Trophoblast cell (in vitro differentiated cells and primary cell): Measurements from ENCODE around the gene PDIA5.

Experiments
- DNase-seq, 2 donors: peaks; one replicate each; pipeline ENCODE4 v3.0.0-alpha.2; 2016
- H2AFZ ChIP-seq: 2 replicates; pipeline ENCODE4 v1.6.1; 2013; ENCODE audit warnings: low read length, moderate library complexity, mild to moderate bottlenecking; ENCODE audit not compliant: insufficient read depth, poor library complexity
- H2AK5ac ChIP-seq: 2 replicates; pipeline ENCODE4 v1.6.1; 2013; ENCODE audit warnings: mild to moderate bottlenecking, low read length
- H2BK120ac ChIP-seq: 2 replicates; pipeline ENCODE4 v1.6.1; 2013; ENCODE audit warnings: low read length, mild to moderate bottlenecking, moderate library complexity; ENCODE audit not compliant: insufficient read depth, poor library complexity
- H2BK12ac ChIP-seq: 2 replicates; pipeline ENCODE4 v1.6.1; 2013; ENCODE audit warnings: mild to moderate bottlenecking, low read length, moderate library complexity
- H2BK5ac ChIP-seq: 2 replicates; pipeline ENCODE4 v1.6.1; 2013; ENCODE audit warnings: low read length, low read depth, moderate library complexity, mild to moderate bottlenecking; ENCODE audit not compliant: poor library complexity
- H3K14ac ChIP-seq: 2 replicates; pipeline ENCODE4 v1.6.1; 2013; ENCODE audit warnings: mild to moderate bottlenecking, low read length
- H3K18ac ChIP-seq: 2 replicates; pipeline ENCODE4 v1.6.1; 2013; ENCODE audit warnings: mild to moderate bottlenecking, low read length
- H3K23ac ChIP-seq: 2 replicates; pipeline ENCODE4 v1.6.1; 2013; ENCODE audit warnings: low read length
- H3K27ac ChIP-seq: 2 replicates; pipeline ENCODE4 v1.5.1; 2013; ENCODE audit warnings: low read depth, mild to moderate bottlenecking, inconsistent platforms, low read length, moderate library complexity
- H3K27me3 ChIP-seq: 2 replicates; pipeline ENCODE4 v1.6.1; 2013; ENCODE audit warnings: inconsistent platforms, mild to moderate bottlenecking, low read length, moderate library complexity; ENCODE audit not compliant: insufficient read depth
- H3K36me3 ChIP-seq, 2 experiments: 1 replicate in 1 of 2; 2 replicates in 1 of 2; pipeline ENCODE4 v1.6.1; 2013; ENCODE audit warnings: low read length in 2 of 2, mild to moderate bottlenecking in 2 of 2, moderate library complexity in 1 of 2; ENCODE audit not compliant: insufficient read depth in 2 of 2, control insufficient read depth in 1 of 2
- H3K4ac ChIP-seq: 2 replicates; pipeline ENCODE4 v1.6.1; 2013; ENCODE audit warnings: low read depth, mild to moderate bottlenecking, low read length, moderate library complexity
- H3K4me1 ChIP-seq, 2 experiments: 1 replicate in 1 of 2; 2 replicates in 1 of 2; pipeline ENCODE4 v1.6.1; 2013; ENCODE audit warnings: low read length in 2 of 2, mild to moderate bottlenecking in 2 of 2, moderate library complexity in 1 of 2; ENCODE audit not compliant: insufficient read depth in 2 of 2, control insufficient read depth in 1 of 2
- H3K4me2 ChIP-seq: 2 replicates; pipeline ENCODE4 v1.6.1; 2013; ENCODE audit warnings: inconsistent platforms, mild to moderate bottlenecking, low read length, moderate library complexity
- H3K4me3 ChIP-seq: 2 replicates; pipeline ENCODE4 v1.5.1; 2013; ENCODE audit warnings: mild to moderate bottlenecking, low read depth, low read length, inconsistent platforms
- H3K79me1 ChIP-seq: one replicate; pipeline ENCODE4 v1.6.1; 2013; ENCODE audit warnings: low read length
- H3K79me2 ChIP-seq: 2 replicates; pipeline ENCODE4 v1.6.1; 2013; ENCODE audit warnings: low read length, mild to moderate bottlenecking; ENCODE audit not compliant: control insufficient read depth, insufficient read depth, poor library complexity
- H3K9ac ChIP-seq: 2 replicates; pipeline ENCODE4 v1.6.1; 2013; ENCODE audit warnings: mild to moderate bottlenecking, low read length
- H3K9me3 ChIP-seq: 2 replicates; pipeline ENCODE4 v1.6.1; 2013; ENCODE audit warnings: low read depth, mild to moderate bottlenecking, control low read depth, inconsistent platforms, low read length; ENCODE audit not compliant: insufficient read depth
- H4K12ac ChIP-seq: 2 replicates; pipeline ENCODE4 v1.6.1; 2013; ENCODE audit warnings: low read depth, mild to moderate bottlenecking, low read length, moderate library complexity
- H4K8ac ChIP-seq: 2 replicates; pipeline ENCODE4 v1.6.1; 2013; ENCODE audit warnings: low read depth, mild to moderate bottlenecking, low read length, moderate library complexity
- H4K91ac ChIP-seq: one replicate; pipeline ENCODE4 v1.6.1; 2013; ENCODE audit warnings: low read depth, mild to moderate bottlenecking, low read length, moderate library complexity
- WGBS: extraction: QIAGEN DNeasy Blood & Tissue Kit; methylation state at CpG from one replicate; pipeline ENCODE4 v1.1.7; 2013; ENCODE audit warnings: missing lambda C conversion rate; ENCODE audit not compliant: insufficient read length, insufficient coverage; ENCODE audit errors: extremely low coverage; 5-methylcytosine and 5-hydroxymethylcytosine counted together

The PDIA5 gene

DNA sequence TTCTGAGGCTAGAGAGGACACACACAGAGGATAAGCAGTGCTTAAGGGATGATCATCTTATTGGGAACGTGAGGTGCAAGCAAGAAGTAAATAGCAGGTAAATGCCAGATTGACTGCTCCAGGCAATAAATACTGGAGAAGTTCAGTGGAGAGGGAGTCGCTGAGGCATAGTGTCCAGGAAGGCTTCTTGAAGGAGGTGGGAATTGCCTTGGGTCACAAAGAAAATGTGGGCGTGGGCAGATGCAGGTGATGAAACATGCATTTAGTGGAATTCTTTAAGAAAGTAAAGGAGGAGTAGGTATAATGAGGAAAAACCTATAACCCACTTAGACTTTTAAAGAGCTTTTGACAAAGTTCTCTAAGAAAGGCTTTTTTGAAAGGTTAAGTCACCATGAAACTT, 31.8 kb upstream of the PDIA5 start:
- H3K36me3 ChIP-seq = no peaks in the 10 kb centered on the region
- no peak overlapping the region for H2AK5ac ChIP-seq
- no peak overlapping the region for H2BK120ac ChIP-seq
- no peak overlapping the region for H3K4me2 ChIP-seq
- no peak overlapping the region for H2BK5ac ChIP-seq
- H3K9ac ChIP-seq = no peak overlapping the region
- H4K12ac ChIP-seq = no peak overlapping the region
- no peak overlapping the region for H3K27ac ChIP-seq
- no peak overlapping the region for H3K4me3 ChIP-seq
- no CpG with 5 or more reads among the region's 3 CpGs for WGBS
- no peaks in the 10 kb centered on the region for H3K79me2 ChIP-seq
- DNase-seq = peak; percentile 76 to 86
- peaks cover 10% of the 10 kb centered on the region for H3K79me1 ChIP-seq
- no peaks in the 10 kb centered on the region for H3K27me3 ChIP-seq
- H4K91ac ChIP-seq = no peak overlapping the region
- H3K14ac ChIP-seq = no peak overlapping the region
- H2BK12ac ChIP-seq = no peak overlapping the region
- H3K18ac ChIP-seq = no peak overlapping the region
- H3K4ac ChIP-seq = no peak overlapping the region
- peaks cover 5 to 7% of the 10 kb centered on the region in 2 experiments for H3K4me1 ChIP-seq
- no peak overlapping the region for H2AFZ ChIP-seq
- no peak overlapping the region for H4K8ac ChIP-seq
- no peak overlapping the region for H3K23ac ChIP-seq
- no peaks in the 10 kb centered on the region for H3K9me3 ChIP-seq

DNA sequence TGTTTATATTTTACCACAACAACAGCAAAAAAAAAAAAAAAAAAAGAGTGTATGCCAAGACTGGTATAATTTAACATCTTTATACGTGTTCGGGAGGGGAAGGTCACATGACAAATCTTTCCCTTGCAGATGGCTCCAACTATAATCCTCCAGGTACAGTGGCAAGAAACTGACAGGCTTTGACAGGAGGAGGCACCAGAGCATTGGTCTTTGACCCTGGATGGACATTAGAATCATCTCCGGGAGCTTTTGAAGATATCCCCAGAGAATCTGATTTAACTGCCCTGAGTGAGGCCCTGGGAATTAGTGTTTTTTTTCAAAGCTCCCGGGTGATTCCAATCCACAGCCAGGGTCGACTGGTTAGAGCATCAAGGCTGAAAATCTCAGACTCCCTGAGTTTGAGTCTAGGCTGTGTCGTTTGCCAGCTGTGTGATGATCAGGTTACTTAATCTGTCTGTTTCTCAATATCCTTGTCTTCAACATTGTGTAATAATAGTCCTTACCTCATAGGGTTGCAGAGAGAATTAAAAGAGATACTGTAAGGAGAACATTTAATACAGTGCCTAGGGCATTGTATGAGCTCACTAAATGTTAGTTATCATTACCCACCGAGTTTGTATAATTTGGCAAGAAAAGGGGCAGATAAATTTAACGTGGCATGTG, 30.3 kb upstream of the PDIA5 start:
- H2BK120ac ChIP-seq = no peak overlapping the region

GRCh38 chr3:123037015-123037375, 29.8 kb upstream of the PDIA5 start:
- Histone ChIP-seq H4K8ac (no peak overlapping the region), H3K27me3 (no peaks in the 10 kb centered on the region), H3K14ac (no peak overlapping the region), H3K79me1 (peaks cover 11% of the 10 kb centered on the region), H3K18ac (no peak overlapping the region), H3K36me3 (no peaks in the 10 kb centered on the region), H2AK5ac (no peak overlapping the region), H2BK12ac (no peak overlapping the region), H2BK5ac (no peak overlapping the region), H3K4me2 (no peak overlapping the region), H3K4ac (no peak overlapping the region), H3K23ac (no peak overlapping the region), H4K91ac (no peak overlapping the region), H2AFZ (no peak overlapping the region), H4K12ac (no peak overlapping the region), H3K4me1 (peaks cover 5 to 7% of the 10 kb centered on the region in 2 experiments), H3K27ac (no peak overlapping the region), H2BK120ac (no peak overlapping the region), H3K4me3 (no peak overlapping the region), H3K9ac (no peak overlapping the region), H3K79me2 (no peaks in the 10 kb centered on the region), H3K9me3 (no peaks in the 10 kb centered on the region)
- no CpG with 5 or more reads among the region's 5 CpGs for WGBS
- no peak for DNase-seq

More for the DNA sequence above, 30.3 kb upstream of the PDIA5 start:
- peaks cover 5 to 7% of the 10 kb centered on the region in 2 experiments for H3K4me1 ChIP-seq
- H3K23ac ChIP-seq = no peak overlapping the region
- no peak overlapping the region for H3K4ac ChIP-seq
- no peak overlapping the region for H3K4me2 ChIP-seq
- H3K4me3 ChIP-seq = no peak overlapping the region
- H2AK5ac ChIP-seq = no peak overlapping the region
- no CpG with 5 or more reads among the region's 8 CpGs for WGBS
- no peak overlapping the region for H4K8ac ChIP-seq
- no peaks in the 10 kb centered on the region for H3K36me3 ChIP-seq
- H3K79me2 ChIP-seq = no peaks in the 10 kb centered on the region
- H2AFZ ChIP-seq = no peak overlapping the region
- H3K79me1 ChIP-seq = peaks cover 10% of the 10 kb centered on the region
- H3K27me3 ChIP-seq = no peaks in the 10 kb centered on the region
- H2BK5ac ChIP-seq = no peak overlapping the region
- peak in 1 of 2 donors; percentile 80 for DNase-seq
- H2BK12ac ChIP-seq = no peak overlapping the region
- H3K9ac ChIP-seq = no peak overlapping the region
- H4K12ac ChIP-seq = no peak overlapping the region
- no peak overlapping the region for H4K91ac ChIP-seq
- H3K27ac ChIP-seq = no peak overlapping the region
- H3K9me3 ChIP-seq = no peaks in the 10 kb centered on the region
- H3K18ac ChIP-seq = no peak overlapping the region
- no peak overlapping the region for H3K14ac ChIP-seq

GRCh38 chr3:123038751-123039150, 28.1 kb upstream of the PDIA5 start:
- Histone ChIP-seq H3K23ac (no peak overlapping the region), H3K4ac (no peak overlapping the region), H3K4me3 (no peak overlapping the region), H3K79me2 (no peaks in the 10 kb centered on the region), H3K4me2 (no peak overlapping the region), H3K27me3 (no peaks in the 10 kb centered on the region), H3K79me1 (peaks cover 11% of the 10 kb centered on the region), H4K8ac (no peak overlapping the region), H3K27ac (no peak overlapping the region), H2AFZ (no peak overlapping the region), H3K36me3 (no peaks in the 10 kb centered on the region), H3K9me3 (no peaks in the 10 kb centered on the region), H4K12ac (no peak overlapping the region), H3K9ac (no peak overlapping the region), H3K18ac (no peak overlapping the region), H2AK5ac (no peak overlapping the region), H3K4me1 (peaks cover 5 to 7% of the 10 kb centered on the region in 2 experiments), H3K14ac (no peak overlapping the region), H2BK5ac (no peak overlapping the region), H4K91ac (no peak overlapping the region), H2BK12ac (no peak overlapping the region), H2BK120ac (no peak overlapping the region)
- DNase-seq = peak; percentile 46 to 77
